GM19035 (cell line): ENCODE measurements around the gene FABP7.

Experiments used
- ATAC-seq: cut with Tn5 transposase; IDR thresholded peaks from one replicate; pipeline ENCODE4 v1.9.1; 2021; ENCODE audit not compliant: unreplicated experiment

FABP7 gene

GRCh38 chr6:122755901-122756300 is 23.6 kb upstream of the FABP7 start:
- no peak for ATAC-seq

GRCh38 chr6:122758927-122759334 is 20.6 kb upstream of the FABP7 start:
- peak; percentile 96 for ATAC-seq

- ATAC-seq, result no peak
Observed at GRCh38 chr6:122760330-122760729, 19.2 kb upstream of the FABP7 start.

GRCh38 chr6:122766256-122766655 is 13.3 kb upstream of the FABP7 start:
- no peak for ATAC-seq

- no peak for ATAC-seq
Observed at GRCh38 chr6:122770835-122771601, 8.5 kb upstream of the FABP7 start.

- no peak for ATAC-seq
Observed at GRCh38 chr6:122772724-122773415, 6.6 kb upstream of the FABP7 start.

GRCh38 chr6:122775975-122776374 is 3.5 kb upstream of the FABP7 start:
- no peak for ATAC-seq

- no peak for ATAC-seq
Observed at GRCh38 chr6:122778302-122778701, 1.2 kb upstream of the FABP7 start.

- no peak for ATAC-seq
Observed at GRCh38 chr6:122778985-122779661, 393 bp upstream of the FABP7 start.

- no peak for ATAC-seq
Observed at GRCh38 chr6:122780114-122780513, 598 bp downstream of the FABP7 start.

GRCh38 chr6:122781716-122782115 is 2.2 kb downstream of the FABP7 start:
- ATAC-seq, result no peak

- no peak for ATAC-seq
Observed at GRCh38 chr6:122783401-122783800, 3.9 kb downstream of the FABP7 start.

- ATAC-seq, result no peak
Observed at GRCh38 chr6:122785891-122786290, 6.4 kb downstream of the FABP7 start.

- ATAC-seq, result no peak
Observed at GRCh38 chr6:122787721-122788120, 8.2 kb downstream of the FABP7 start.

- ATAC-seq, result no peak
Observed at GRCh38 chr6:122788208-122788607, 8.7 kb downstream of the FABP7 start.

- no peak for ATAC-seq
Observed at GRCh38 chr6:122788663-122789181, 9.2 kb downstream of the FABP7 start.

GRCh38 chr6:122789182-122790027 is 9.9 kb downstream of the FABP7 start, which contains the start of gene SMPDL3A:
TSS of gene SMPDL3A (plus strand) at chr6:122789258. CDS start at chr6:122789347, 89 bp downstream.
- peak; percentile 66 for ATAC-seq

- ATAC-seq, result no peak
Observed at GRCh38 chr6:122790028-122790422, 10.5 kb downstream of the FABP7 start.

- no peak for ATAC-seq
Observed at GRCh38 chr6:122790423-122791309, 11.2 kb downstream of the FABP7 start.

- ATAC-seq, result no peak
Observed at GRCh38 chr6:122791310-122791679, 11.8 kb downstream of the FABP7 start.
